ENCODE results near the gene CSN1S1. TPM values are rescaled to one million over a fixed set of nuclear protein-coding genes. Genes with fewer than 3 reads are reported as not detected.

Gene CSN1S1
- total RNA-seq, 1 experiment from 2014 or later = not detected

GRCh38 chr4:69965628-69966027 is 34.8 kb downstream of the CSN1S1 start, which contains the start of gene CSN2:
CSN2 (minus strand) TSS chr4:69965728; CDS start chr4:69960995, 4,733 bp downstream.
- no peak within 1 kb of the TSS for H3K27ac Mint-ChIP-seq
- no peaks in the 10 kb centered on the region for H3K27me3 Mint-ChIP-seq (ENCODE audit: low read depth)
- no peaks in the 10 kb centered on the region for H3K36me3 Mint-ChIP-seq
- ChIA-PET CTCF (no interaction called here), POLR2A (interaction anchor here (0.5 kb wide), 1 partner anchor 580 kb away, joined by 5 read pairs; no protein-coding TSS in a partner anchor)
- DNase-seq (ENCODE audit: low spot score) = no peak
- H3K4me3 Mint-ChIP-seq = no peak within 1 kb of the TSS
- no peaks in the 10 kb centered on the region for H3K4me1 Mint-ChIP-seq
- TF ChIP-seq NR1H2 (CRISPR knock-in tag; IDR thresholded peaks at IDR 0.05) (no peak), GTF2I (CRISPR knock-in tag; conservative IDR thresholded peaks at IDR 0.05) (no peak), GABPB1 (CRISPR knock-in tag; IDR thresholded peaks at IDR 0.05) (no peak), USF1 (CRISPR knock-in tag; IDR thresholded peaks at IDR 0.05) (no peak)
- TF ChIP-seq, protein P1, sequence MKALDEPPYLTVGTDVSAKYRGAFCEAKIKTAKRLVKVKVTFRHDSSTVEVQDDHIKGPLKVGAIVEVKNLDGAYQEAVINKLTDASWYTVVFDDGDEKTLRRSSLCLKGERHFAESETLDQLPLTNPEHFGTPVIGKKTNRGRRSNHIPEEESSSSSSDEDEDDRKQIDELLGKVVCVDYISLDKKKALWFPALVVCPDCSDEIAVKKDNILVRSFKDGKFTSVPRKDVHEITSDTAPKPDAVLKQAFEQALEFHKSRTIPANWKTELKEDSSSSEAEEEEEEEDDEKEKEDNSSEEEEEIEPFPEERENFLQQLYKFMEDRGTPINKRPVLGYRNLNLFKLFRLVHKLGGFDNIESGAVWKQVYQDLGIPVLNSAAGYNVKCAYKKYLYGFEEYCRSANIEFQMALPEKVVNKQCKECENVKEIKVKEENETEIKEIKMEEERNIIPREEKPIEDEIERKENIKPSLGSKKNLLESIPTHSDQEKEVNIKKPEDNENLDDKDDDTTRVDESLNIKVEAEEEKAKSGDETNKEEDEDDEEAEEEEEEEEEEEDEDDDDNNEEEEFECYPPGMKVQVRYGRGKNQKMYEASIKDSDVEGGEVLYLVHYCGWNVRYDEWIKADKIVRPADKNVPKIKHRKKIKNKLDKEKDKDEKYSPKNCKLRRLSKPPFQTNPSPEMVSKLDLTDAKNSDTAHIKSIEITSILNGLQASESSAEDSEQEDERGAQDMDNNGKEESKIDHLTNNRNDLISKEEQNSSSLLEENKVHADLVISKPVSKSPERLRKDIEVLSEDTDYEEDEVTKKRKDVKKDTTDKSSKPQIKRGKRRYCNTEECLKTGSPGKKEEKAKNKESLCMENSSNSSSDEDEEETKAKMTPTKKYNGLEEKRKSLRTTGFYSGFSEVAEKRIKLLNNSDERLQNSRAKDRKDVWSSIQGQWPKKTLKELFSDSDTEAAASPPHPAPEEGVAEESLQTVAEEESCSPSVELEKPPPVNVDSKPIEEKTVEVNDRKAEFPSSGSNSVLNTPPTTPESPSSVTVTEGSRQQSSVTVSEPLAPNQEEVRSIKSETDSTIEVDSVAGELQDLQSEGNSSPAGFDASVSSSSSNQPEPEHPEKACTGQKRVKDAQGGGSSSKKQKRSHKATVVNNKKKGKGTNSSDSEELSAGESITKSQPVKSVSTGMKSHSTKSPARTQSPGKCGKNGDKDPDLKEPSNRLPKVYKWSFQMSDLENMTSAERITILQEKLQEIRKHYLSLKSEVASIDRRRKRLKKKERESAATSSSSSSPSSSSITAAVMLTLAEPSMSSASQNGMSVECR (CRISPR knock-in tag; IDR thresholded peaks at IDR 0.05; ENCODE audit: borderline replicate concordance) = no peak
- TF ChIP-seq, protein P2, sequence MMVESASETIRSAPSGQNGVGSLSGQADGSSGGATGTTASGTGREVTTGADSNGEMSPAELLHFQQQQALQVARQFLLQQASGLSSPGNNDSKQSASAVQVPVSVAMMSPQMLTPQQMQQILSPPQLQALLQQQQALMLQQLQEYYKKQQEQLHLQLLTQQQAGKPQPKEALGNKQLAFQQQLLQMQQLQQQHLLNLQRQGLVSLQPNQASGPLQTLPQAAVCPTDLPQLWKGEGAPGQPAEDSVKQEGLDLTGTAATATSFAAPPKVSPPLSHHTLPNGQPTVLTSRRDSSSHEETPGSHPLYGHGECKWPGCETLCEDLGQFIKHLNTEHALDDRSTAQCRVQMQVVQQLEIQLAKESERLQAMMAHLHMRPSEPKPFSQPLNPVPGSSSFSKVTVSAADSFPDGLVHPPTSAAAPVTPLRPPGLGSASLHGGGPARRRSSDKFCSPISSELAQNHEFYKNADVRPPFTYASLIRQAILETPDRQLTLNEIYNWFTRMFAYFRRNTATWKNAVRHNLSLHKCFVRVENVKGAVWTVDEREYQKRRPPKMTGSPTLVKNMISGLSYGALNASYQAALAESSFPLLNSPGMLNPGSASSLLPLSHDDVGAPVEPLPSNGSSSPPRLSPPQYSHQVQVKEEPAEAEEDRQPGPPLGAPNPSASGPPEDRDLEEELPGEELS (CRISPR knock-in tag; IDR thresholded peaks at IDR 0.05) = no peak
- no peak for ATAC-seq
- peaks cover 4% of the 10 kb centered on the region for H3K9me3 Mint-ChIP-seq

GRCh38 chr4:69970071-69970470 is 39.2 kb downstream of the CSN1S1 start:
- H3K4me1 Mint-ChIP-seq = no peaks in the 10 kb centered on the region
- no peaks in the 10 kb centered on the region for H3K27me3 Mint-ChIP-seq (ENCODE audit: low read depth)
- no peak overlapping the region for H3K4me3 Mint-ChIP-seq
- DNase-seq (ENCODE audit: low spot score) (no peak), ATAC-seq (no peak)
- H3K36me3 Mint-ChIP-seq = no peaks in the 10 kb centered on the region
- ChIA-PET POLR2A (interaction anchor here (0.7 kb wide), 1 partner anchor 98 kb away, joined by 4 read pairs; no protein-coding TSS in a partner anchor), CTCF (no interaction called here)
- TF ChIP-seq CREB1 (CRISPR knock-in tag; IDR thresholded peaks at IDR 0.05) (no peak), CREM (CRISPR knock-in tag; IDR thresholded peaks at IDR 0.05) (no peak), ZNF317 (CRISPR knock-in tag; IDR thresholded peaks at IDR 0.05; ENCODE audit: borderline replicate concordance, low read depth) (no peak), ATF6 (CRISPR knock-in tag; IDR thresholded peaks at IDR 0.05) (no peak), CTCF (IDR thresholded peaks at IDR 0.05) (no peak), TP53 (CRISPR knock-in tag; IDR thresholded peaks at IDR 0.05) (no peak), CDX4 (CRISPR knock-in tag; IDR thresholded peaks at IDR 0.05; ENCODE audit: borderline replicate concordance) (no peak), ZNF281 (CRISPR knock-in tag; IDR thresholded peaks at IDR 0.05) (no peak)
- no peak overlapping the region for H3K27ac Mint-ChIP-seq
- no peaks in the 10 kb centered on the region for H3K9me3 Mint-ChIP-seq

Data from WTC11 (cell line).